Measurements from ENCODE around the gene ZNF483.
"Not testable (repeated sequence)": the region's sequence is repeated elsewhere in the genome, so short reads cannot be mapped to it uniquely, and the experiment has no call there.

The ZNF483 gene

DNA sequence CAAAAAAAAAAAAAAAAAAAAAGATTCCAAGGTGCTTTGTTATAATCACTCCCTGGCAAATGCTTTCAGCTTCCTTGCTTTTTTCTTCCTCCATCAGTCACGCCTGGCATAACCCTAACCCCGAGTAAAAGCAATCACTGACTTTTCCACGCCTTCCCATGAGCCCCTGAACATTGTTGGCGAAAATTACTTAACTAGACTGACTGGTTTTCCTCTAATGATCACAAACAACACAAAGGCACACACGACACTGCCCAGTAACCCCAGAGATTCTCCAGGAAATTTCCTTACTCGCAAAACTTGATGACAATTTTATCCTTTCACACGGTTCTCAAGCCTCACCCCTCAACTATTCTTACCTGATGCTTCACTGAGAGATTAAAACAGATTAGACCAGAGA, 85.9 kb downstream of the ZNF483 start:
- no peak for DNase-seq (ENCODE audit: low read depth)

- no peak for DNase-seq (ENCODE audit: low read depth)
Observed at GRCh38 chr9:111613436-111614040, 88.6 kb downstream of the ZNF483 start.

DNA sequence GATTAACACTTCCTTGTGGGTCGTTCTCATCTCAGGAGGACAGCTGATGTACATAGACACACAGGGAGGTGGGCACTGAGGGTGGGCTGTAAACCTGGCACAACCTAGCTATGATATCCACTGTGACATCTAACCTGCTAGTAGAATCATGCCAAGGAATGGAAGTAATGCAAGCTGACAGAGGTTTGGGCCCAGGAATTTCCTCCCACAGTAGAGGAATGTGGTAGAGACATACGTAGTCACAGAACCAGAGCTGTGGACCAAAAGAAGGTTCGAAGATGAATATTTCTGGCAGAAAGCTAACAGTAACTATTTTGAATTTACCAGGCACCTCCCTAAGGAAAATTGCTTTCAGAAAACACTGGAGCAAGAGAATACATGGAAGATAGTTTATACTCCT, 90.9 kb downstream of the ZNF483 start:
- DNase-seq (ENCODE audit: low read depth): no peak

DNA sequence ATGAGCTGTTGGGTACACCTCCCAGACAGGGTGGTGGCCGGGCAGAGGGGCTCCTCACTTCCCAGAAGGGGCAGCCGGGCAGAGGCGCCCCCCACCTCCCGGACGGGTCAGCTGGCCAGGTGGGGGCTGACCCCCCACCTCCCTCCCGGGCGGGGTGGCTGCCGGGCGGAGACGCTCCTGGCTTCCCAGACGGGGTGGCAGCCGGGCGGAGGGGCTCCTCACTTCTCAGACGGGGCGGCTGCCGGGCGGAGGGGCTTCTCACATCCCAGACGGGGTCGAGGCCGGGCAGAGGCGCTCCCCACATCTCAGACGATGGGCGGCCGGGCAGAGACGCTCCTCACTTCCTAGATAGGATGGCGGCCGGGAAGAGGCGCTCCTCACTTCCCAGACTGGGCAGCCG, 92.4 kb downstream of the ZNF483 start:
- not testable (repeated sequence) for DNase-seq (ENCODE audit: low read depth)

GRCh38 chr9:111621895-111622480, 97.0 kb downstream of the ZNF483 start:
- no peak for DNase-seq (ENCODE audit: low read depth)

- DNase-seq (ENCODE audit: low read depth): no peak
Observed at GRCh38 chr9:111622626-111623025, 97.6 kb downstream of the ZNF483 start.
